NCI-H1092 treated with DMSO at 0.1 percent for 48 hours (cell line): Measurements from ENCODE around the gene CPVL.

Source experiments
- DNase-seq: peaks from one replicate; lab custom pipeline; 2025; lab: John Stamatoyannopoulos, UW

Gene CPVL

GRCh38 chr7:29005406-29005805, 140.9 kb downstream of the CPVL start:
- DNase-seq = no peak

- no peak for DNase-seq
Observed at GRCh38 chr7:29003703-29004102, 142.6 kb downstream of the CPVL start.

- no peak for DNase-seq
Observed at GRCh38 chr7:29000717-29001076, 145.6 kb downstream of the CPVL start.

- no peak for DNase-seq
Observed at GRCh38 chr7:28999895-29000716, 146.2 kb downstream of the CPVL start.

- DNase-seq = no peak
Observed at GRCh38 chr7:28999427-28999826, 146.9 kb downstream of the CPVL start.

- no peak for DNase-seq
Observed at GRCh38 chr7:28998105-28998504, 148.2 kb downstream of the CPVL start.

- DNase-seq = no peak
Observed at GRCh38 chr7:28996836-28997235, 149.5 kb downstream of the CPVL start.

- DNase-seq = no peak
Observed at GRCh38 chr7:28993371-28993770, 153.0 kb downstream of the CPVL start.

- no peak for DNase-seq
Observed at GRCh38 chr7:28992798-28993197, 153.5 kb downstream of the CPVL start.

GRCh38 chr7:28990200-28990960, 156.0 kb downstream of the CPVL start:
- no peak for DNase-seq

GRCh38 chr7:28989211-28989980, 156.9 kb downstream of the CPVL start:
- DNase-seq = no peak

GRCh38 chr7:28988810-28989209, 157.5 kb downstream of the CPVL start:
- DNase-seq = no peak

GRCh38 chr7:28988091-28988490, 158.2 kb downstream of the CPVL start:
- no peak for DNase-seq

GRCh38 chr7:28986765-28987110, 159.6 kb downstream of the CPVL start:
- DNase-seq = no peak

- DNase-seq = no peak
Observed at GRCh38 chr7:28986028-28986764, 160.1 kb downstream of the CPVL start.

- no peak for DNase-seq
Observed at GRCh38 chr7:28984631-28985030, 161.7 kb downstream of the CPVL start.

- no peak for DNase-seq
Observed at GRCh38 chr7:28984217-28984616, 162.1 kb downstream of the CPVL start.

- no peak for DNase-seq
Observed at GRCh38 chr7:28983396-28984190, 162.7 kb downstream of the CPVL start.

- DNase-seq = no peak
Observed at GRCh38 chr7:28981161-28981465, 165.2 kb downstream of the CPVL start.

GRCh38 chr7:28980451-28981160, 165.7 kb downstream of the CPVL start:
- DNase-seq = no peak

GRCh38 chr7:28979776-28980175, 166.6 kb downstream of the CPVL start:
- no peak for DNase-seq
